ENCODE results near the gene C10orf143. TPM values are rescaled to one million over a fixed set of nuclear protein-coding genes. Genes with fewer than 3 reads are reported as not detected.
"Not testable (repeated sequence)": the region's sequence is repeated elsewhere in the genome, so short reads cannot be mapped to it uniquely, and the experiment has no call there.

C10orf143 gene
- total RNA-seq, 4 donors from 2014 or later, result 0.44 to 4.0 (median 0.70) TPM

GRCh38 chr10:130111113-130111851 is 652 bp upstream of the C10orf143 start:
- Histone ChIP-seq H3K27ac (peak overlapping the region; percentile 92 to 98 (median 95)), H3K4me3 (peak overlapping the region; percentile 64 to 96 (median 72)), H3K27me3 (no peaks in the 10 kb centered on the region), H3K4me1 (peaks cover 9 to 36% (median 19%) of the 10 kb centered on the region in 3 donors), H3K36me3 (no peaks in the 10 kb centered on the region), H3K9me3 (no peaks in the 10 kb centered on the region)
- 4% methylated on average over 4 of the region's 49 CpGs; no CpG with 5 or more reads in 1 of the 2 donors for WGBS, 2 donors
- TF ChIP-seq POLR2A (IDR thresholded peaks at IDR 0.05) (peak in 2 of 4 donors; percentile 58 to 75), CTCF (IDR thresholded peaks at IDR 0.05) (no peak)
- intact Hi-C loops (cut with DNase I), result no loop called here
- DNase-seq, result peak; percentile 96

- TF ChIP-seq POLR2A (IDR thresholded peaks at IDR 0.05) (no peak), CTCF (IDR thresholded peaks at IDR 0.05) (peak; percentile 5 to 87 (median 70))
- DNase-seq, result peak; percentile 59
- Histone ChIP-seq H3K4me1 (peaks cover 9 to 36% (median 19%) of the 10 kb centered on the region in 3 donors), H3K4me3 (peak overlapping the region; percentile 64 to 96 (median 72)), H3K9me3 (no peaks in the 10 kb centered on the region), H3K27ac (peak overlapping the region; percentile 92 to 98 (median 95)), H3K27me3 (no peaks in the 10 kb centered on the region), H3K36me3 (peaks cover 0 to 9% (median 0%) of the 10 kb centered on the region in 3 donors)
- intact Hi-C loops (cut with DNase I), result no loop called here
- whole genome bisulfite sequencing, 2 donors, result 0 to 2% methylated on average over 7 to 9 of the region's 9 CpGs
Measured at GRCh38 chr10:130109796-130110245, 809 bp downstream of the C10orf143 start.

- H3K27ac ChIP-seq, result peak overlapping the region in 2 of 4 donors; percentile 95 to 98
- intact Hi-C loops (cut with DNase I), result no loop called here
- 51 to 55% methylated on average over 6 of the region's 6 CpGs for WGBS, 2 donors
- H3K9me3 ChIP-seq, result no peaks in the 10 kb centered on the region
- peak overlapping the region in 3 of 4 donors; percentile 64 to 96 (median 77) for H3K4me3 ChIP-seq
- no peak for TF ChIP-seq CTCF (IDR thresholded peaks at IDR 0.05)
- no peak for TF ChIP-seq POLR2A (IDR thresholded peaks at IDR 0.05)
- peaks cover 9 to 36% (median 19%) of the 10 kb centered on the region in 3 donors for H3K4me1 ChIP-seq
- H3K27me3 ChIP-seq, result no peaks in the 10 kb centered on the region
- no peak for DNase-seq
- peaks cover 0 to 12% (median 0%) of the 10 kb centered on the region in 3 donors for H3K36me3 ChIP-seq
Measured at GRCh38 chr10:130108934-130109604, 1.6 kb downstream of the C10orf143 start.

- H3K36me3 ChIP-seq, result peaks cover 0 to 21% (median 0%) of the 10 kb centered on the region in 3 donors
- H3K27ac ChIP-seq; H3K9me3 ChIP-seq; DNase-seq; H3K4me3 ChIP-seq; intact Hi-C loops (cut with DNase I); H3K27me3 ChIP-seq: not testable (repeated sequence)
- 68 to 73% methylated on average over 7 to 8 of the region's 8 CpGs for WGBS, 2 donors
- peaks cover 9 to 34% (median 19%) of the 10 kb centered on the region in 3 donors for H3K4me1 ChIP-seq
Measured at GRCh38 chr10:130108146-130108545, 2.5 kb downstream of the C10orf143 start.

GRCh38 chr10:130105724-130106123 is 4.9 kb downstream of the C10orf143 start:
- Histone ChIP-seq H3K4me1 (peaks cover 9 to 16% (median 9%) of the 10 kb centered on the region in 3 donors), H3K36me3 (peaks cover 0 to 23% (median 0%) of the 10 kb centered on the region in 3 donors), H3K4me3 (no peak overlapping the region), H3K27me3 (no peaks in the 10 kb centered on the region), H3K27ac (no peak overlapping the region), H3K9me3 (no peaks in the 10 kb centered on the region)
- WGBS, 2 donors, result 87 to 88% methylated on average over 15 to 17 of the region's 24 CpGs
- no peak for DNase-seq
- TF ChIP-seq POLR2A (IDR thresholded peaks at IDR 0.05) (no peak), CTCF (IDR thresholded peaks at IDR 0.05) (no peak)
- intact Hi-C loops (cut with DNase I), result no loop called here

Data from esophagus squamous epithelium (tissue), 5 donors.